Effector memory CD8-positive, alpha-beta T cell (primary cell): ENCODE results near the gene NAT16.

Source experiments
- ATAC-seq: fragments of 150-1000 bp; cut with Tn5 transposase; replicated peaks from 2 replicates; pipeline ENCODE4 v1.10.0; 2021; ENCODE audit warnings: mild to moderate bottlenecking, moderate library complexity
- DNase-seq, 3 experiments: peaks; one replicate each; pipeline ENCODE4 v3.0.0; 2021
- H3K27ac Mint-ChIP-seq, 2 donors: one replicate each; pipeline ENCODE4 v1.8.0; 2022; ENCODE audit warnings: mild to moderate bottlenecking in 2 of 2, mixed read lengths in 2 of 2, moderate library complexity in 2 of 2
- H3K27me3 Mint-ChIP-seq, 2 donors: one replicate each; pipeline ENCODE4 v1.8.0; 2022; ENCODE audit warnings: mixed read lengths in 2 of 2
- H3K36me3 Mint-ChIP-seq: one replicate; pipeline ENCODE4 v1.8.0; 2022; ENCODE audit warnings: mild to moderate bottlenecking, moderate library complexity, mixed read lengths; ENCODE audit not compliant: insufficient read depth
- H3K4me1 Mint-ChIP-seq, 2 donors: one replicate each; pipeline ENCODE4 v1.8.0; 2022; ENCODE audit warnings: low read depth in 2 of 2, mixed read lengths in 2 of 2
- H3K4me3 Mint-ChIP-seq, 2 donors: one replicate each; pipeline ENCODE4 v1.8.0; 2022; ENCODE audit warnings: mild to moderate bottlenecking in 2 of 2, mixed read lengths in 2 of 2, moderate library complexity in 2 of 2
- H3K9me3 Mint-ChIP-seq, 2 donors: one replicate each; pipeline ENCODE4 v1.8.0; 2022; ENCODE audit warnings: mixed read lengths in 2 of 2
- total RNA-seq, 9 experiments: gene quantifications; one replicate each; lab custom pipeline; 2026; lab: John Stamatoyannopoulos, UW

The NAT16 gene
- total RNA-seq, result 0 to 0.12 (median 0) reads per million in 9 experiments

DNA sequence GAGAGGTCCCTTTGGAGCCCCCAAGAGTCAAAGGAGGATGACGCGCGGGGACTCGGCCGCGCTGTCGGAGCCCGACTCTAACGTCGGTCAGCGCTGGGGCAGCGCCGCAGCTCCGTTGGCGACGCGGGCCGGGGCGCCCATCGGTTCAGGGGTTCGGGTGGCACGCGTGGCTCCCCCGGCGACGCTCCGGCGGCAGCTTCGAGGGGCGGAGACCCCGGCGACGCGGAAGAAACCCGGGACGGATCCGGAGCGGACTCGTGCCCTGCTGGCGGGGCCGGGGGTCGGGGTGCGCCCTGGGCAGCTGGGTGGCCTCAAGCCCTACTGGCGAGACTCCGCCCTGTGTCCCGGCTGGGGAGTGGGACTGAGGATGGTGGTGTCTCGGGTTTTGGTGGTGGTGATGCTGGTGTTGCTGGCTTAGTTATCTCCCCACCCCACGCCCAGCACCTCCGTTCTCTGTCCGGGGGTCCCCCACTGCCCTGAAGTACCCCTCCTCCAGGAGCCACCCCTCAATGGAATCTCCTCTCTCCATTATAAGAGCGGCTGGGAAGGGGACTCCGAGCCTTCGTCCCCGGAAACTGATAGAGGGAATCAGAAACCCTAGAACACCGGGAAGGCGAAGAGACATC lies at the start of gene NAT16:
Gene NAT16 (minus strand): TSS at position 164 of the 626 bp plus-strand sequence. CDS start 5,486 bp downstream, outside the sequence.
- H3K4me3 Mint-ChIP-seq, result peak within 1 kb of the TSS; percentile 44 to 53
- no peak for ATAC-seq
- no peaks in the 10 kb centered on the region for H3K9me3 Mint-ChIP-seq
- peaks cover 69 to 86% of the 10 kb centered on the region in 2 donors for H3K27me3 Mint-ChIP-seq
- H3K4me1 Mint-ChIP-seq, result peaks cover 5 to 8% of the 10 kb centered on the region in 2 donors
- H3K36me3 Mint-ChIP-seq, result peaks cover 3% of the 10 kb centered on the region
- H3K27ac Mint-ChIP-seq, result no peak within 1 kb of the TSS
- DNase-seq, result no peak

DNA sequence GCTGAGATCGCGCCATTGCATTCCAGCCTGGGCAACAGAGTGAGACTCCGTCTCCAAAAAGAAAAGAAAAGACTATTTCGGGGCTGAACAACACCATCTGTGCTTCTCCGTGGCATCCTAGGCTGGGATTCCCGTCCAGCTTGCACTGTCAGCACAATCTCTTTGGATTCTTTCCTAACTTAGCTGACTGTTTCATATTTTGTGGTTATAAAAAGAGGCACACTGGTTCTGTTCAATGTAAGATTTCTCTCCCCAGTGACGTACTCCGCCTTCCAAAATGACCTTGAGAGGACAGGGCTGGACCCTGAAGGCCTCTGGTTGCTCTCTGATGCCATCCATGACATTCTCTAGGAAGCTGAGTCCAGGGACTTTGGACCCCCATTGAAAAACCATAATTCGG lies 46.6 kb upstream of the NAT16 start:
- H3K27me3 Mint-ChIP-seq, result no peaks in the 10 kb centered on the region
- H3K4me1 Mint-ChIP-seq, result peaks cover 10 to 11% of the 10 kb centered on the region in 2 donors
- DNase-seq, result no peak
- H3K36me3 Mint-ChIP-seq, result peaks cover 65% of the 10 kb centered on the region
- H3K4me3 Mint-ChIP-seq, result no peak overlapping the region
- H3K9me3 Mint-ChIP-seq, result no peaks in the 10 kb centered on the region
- peak overlapping the region; percentile 32 to 44 for H3K27ac Mint-ChIP-seq
- ATAC-seq, result no peak

DNA sequence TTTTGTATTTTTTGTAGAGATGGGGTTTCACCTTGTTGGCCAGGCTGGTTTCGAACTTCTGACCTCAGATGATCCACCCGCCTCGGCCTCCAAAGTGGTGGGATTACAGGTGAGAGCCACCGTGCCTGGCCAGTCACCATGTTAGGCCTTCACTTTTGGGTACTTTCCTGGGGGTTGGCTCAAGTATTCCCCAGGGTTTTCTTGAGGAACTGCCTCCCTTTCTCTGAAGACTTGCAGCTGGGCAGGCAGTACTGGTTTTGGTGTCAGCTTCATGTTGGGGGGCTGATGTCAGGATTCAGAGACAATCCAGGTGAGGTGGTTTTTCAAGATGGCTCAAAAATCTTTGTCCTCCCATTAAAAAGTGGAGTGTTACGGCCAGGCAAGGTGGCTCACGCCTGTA lies 45.6 kb upstream of the NAT16 start:
- H3K27ac Mint-ChIP-seq, result no peak overlapping the region
- H3K4me1 Mint-ChIP-seq, result peaks cover 17 to 20% of the 10 kb centered on the region in 2 donors
- H3K27me3 Mint-ChIP-seq, result no peaks in the 10 kb centered on the region
- H3K36me3 Mint-ChIP-seq, result peaks cover 62% of the 10 kb centered on the region
- no peak for ATAC-seq
- no peaks in the 10 kb centered on the region for H3K9me3 Mint-ChIP-seq
- H3K4me3 Mint-ChIP-seq, result no peak overlapping the region
- no peak for DNase-seq

DNA sequence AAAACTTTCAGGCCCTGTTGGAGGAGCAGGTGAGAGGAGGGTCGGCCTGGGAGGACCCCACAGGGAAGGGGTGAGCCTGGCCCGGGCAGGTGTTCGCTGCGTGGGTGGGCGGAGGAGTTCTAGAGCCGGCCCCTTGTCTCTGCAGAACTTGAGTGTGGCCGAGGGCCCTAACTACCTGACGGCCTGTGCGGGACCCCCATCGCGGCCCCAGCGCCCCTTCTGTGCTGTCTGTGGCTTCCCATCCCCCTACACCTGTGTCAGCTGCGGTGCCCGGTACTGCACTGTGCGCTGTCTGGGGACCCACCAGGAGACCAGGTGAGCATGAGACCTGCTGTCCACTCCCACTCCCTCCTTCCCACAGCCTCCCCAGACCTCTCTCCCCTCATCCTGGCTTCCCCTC lies 43.4 kb upstream of the NAT16 start:
- no peak for ATAC-seq
- Mint-ChIP-seq H3K4me1 (peaks cover 27 to 33% of the 10 kb centered on the region in 2 donors), H3K4me3 (no peak overlapping the region), H3K27ac (no peak overlapping the region), H3K9me3 (no peaks in the 10 kb centered on the region), H3K36me3 (peaks cover 60% of the 10 kb centered on the region), H3K27me3 (no peaks in the 10 kb centered on the region)
- DNase-seq, result no peak

DNA sequence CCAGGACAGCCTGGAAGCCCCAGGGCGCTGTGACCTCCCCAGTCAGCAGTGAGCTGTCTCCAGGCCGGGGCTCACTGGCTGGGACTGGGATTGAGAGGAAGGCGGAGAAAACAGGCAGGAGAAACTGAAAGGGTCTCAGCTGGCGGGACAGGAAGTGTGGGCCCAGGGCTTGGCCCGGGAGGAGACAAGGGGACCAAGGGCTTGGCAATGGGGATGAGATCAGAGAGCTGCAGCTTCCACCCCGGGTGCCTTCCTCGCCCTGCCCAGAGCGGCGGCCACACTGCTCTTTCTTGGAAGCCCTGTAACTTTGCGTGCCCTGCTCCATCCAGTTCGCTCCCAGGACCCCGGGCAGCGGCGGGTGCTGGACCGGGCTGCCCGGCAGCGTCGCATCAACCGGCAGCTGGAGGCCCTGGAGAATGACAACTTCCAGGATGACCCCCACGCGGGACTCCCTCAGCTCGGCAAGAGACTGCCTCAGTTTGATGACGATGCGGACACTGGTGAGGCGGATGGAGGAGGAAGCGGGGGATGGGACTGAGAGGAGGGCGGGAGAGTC lies 42.3 kb upstream of the NAT16 start:
- H3K27ac Mint-ChIP-seq, result peak overlapping the region in 1 of 2 donors; percentile 78
- no peak overlapping the region for H3K4me3 Mint-ChIP-seq
- peaks cover 60% of the 10 kb centered on the region for H3K36me3 Mint-ChIP-seq
- DNase-seq (no peak), ATAC-seq (no peak)
- H3K9me3 Mint-ChIP-seq, result no peaks in the 10 kb centered on the region
- peaks cover 32 to 39% of the 10 kb centered on the region in 2 donors for H3K4me1 Mint-ChIP-seq
- H3K27me3 Mint-ChIP-seq, result no peaks in the 10 kb centered on the region

DNA sequence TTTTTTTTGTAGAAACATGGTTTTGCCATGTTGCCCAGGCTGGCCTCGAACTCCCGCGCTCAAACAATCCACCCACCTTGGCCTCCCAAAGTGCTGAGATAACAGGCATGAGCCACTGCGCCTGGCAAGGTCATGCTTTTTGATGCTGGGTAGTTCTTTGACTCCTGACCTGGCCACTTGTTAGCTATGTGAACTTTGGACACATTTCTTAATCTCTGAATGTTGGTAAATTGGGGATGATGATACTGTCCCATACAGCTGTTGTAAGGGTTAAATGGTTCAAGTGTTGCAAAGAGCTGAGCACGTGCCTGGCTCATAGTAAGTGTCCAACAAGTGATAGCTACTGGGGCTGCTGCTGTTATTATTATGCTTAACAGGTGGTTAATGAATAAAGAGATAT lies 40.2 kb upstream of the NAT16 start:
- DNase-seq (no peak), ATAC-seq (no peak)
- no peaks in the 10 kb centered on the region for H3K9me3 Mint-ChIP-seq
- peaks cover 56% of the 10 kb centered on the region for H3K36me3 Mint-ChIP-seq
- H3K4me3 Mint-ChIP-seq, result peak overlapping the region in 1 of 2 donors; percentile 33
- H3K27ac Mint-ChIP-seq, result peak overlapping the region in 1 of 2 donors; percentile 17
- H3K27me3 Mint-ChIP-seq, result no peaks in the 10 kb centered on the region
- peaks cover 44 to 46% of the 10 kb centered on the region in 2 donors for H3K4me1 Mint-ChIP-seq

DNA sequence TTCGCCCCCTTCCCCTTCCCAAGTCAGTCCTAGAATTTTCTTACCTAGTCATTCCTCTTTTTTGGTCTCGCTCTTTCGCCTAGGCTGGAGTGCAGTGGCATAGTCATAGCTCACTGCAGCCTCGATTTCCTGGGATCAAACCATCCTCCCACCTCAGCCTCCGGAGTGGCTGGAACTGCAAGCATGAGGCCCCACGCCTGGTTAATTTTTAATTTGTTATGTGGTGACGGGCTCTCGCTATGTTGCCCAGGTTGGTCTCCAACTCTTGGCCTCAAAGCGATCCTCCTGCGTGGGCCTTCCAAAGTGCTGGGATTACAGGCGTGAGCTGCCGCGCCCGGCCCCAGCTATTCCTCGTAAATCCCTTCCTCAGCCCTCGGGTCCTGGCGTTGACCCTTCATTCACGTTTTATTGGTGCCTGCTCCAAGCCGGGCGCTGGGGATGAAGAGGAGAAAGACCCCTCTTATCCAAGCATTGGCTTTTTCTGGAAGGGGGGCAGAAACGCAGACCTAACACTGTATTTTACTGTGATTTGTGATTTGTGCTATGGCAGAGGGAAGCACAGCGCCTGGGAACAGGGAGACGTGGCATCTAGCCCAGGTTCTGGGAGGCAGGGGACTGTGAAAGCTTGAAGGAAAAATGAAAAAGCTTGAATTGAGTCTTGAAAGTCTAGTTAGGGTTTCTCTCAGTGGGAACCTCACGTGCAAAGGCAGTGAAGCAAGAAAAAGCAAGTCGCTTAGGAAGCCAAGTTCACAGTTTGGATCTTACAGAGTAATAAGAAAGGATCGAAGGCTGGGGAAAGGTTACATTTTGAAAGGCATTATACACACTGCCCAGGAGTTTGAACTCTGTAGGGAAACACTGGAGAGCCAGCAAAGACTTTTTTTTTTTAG lies 38.4 kb upstream of the NAT16 start:
- Mint-ChIP-seq H3K36me3 (peaks cover 48% of the 10 kb centered on the region), H3K27ac (peak overlapping the region; percentile 98), H3K27me3 (no peaks in the 10 kb centered on the region), H3K9me3 (no peaks in the 10 kb centered on the region), H3K4me1 (peaks cover 44 to 46% of the 10 kb centered on the region in 2 donors), H3K4me3 (peak overlapping the region; percentile 95)
- ATAC-seq (no peak), DNase-seq (no peak)

DNA sequence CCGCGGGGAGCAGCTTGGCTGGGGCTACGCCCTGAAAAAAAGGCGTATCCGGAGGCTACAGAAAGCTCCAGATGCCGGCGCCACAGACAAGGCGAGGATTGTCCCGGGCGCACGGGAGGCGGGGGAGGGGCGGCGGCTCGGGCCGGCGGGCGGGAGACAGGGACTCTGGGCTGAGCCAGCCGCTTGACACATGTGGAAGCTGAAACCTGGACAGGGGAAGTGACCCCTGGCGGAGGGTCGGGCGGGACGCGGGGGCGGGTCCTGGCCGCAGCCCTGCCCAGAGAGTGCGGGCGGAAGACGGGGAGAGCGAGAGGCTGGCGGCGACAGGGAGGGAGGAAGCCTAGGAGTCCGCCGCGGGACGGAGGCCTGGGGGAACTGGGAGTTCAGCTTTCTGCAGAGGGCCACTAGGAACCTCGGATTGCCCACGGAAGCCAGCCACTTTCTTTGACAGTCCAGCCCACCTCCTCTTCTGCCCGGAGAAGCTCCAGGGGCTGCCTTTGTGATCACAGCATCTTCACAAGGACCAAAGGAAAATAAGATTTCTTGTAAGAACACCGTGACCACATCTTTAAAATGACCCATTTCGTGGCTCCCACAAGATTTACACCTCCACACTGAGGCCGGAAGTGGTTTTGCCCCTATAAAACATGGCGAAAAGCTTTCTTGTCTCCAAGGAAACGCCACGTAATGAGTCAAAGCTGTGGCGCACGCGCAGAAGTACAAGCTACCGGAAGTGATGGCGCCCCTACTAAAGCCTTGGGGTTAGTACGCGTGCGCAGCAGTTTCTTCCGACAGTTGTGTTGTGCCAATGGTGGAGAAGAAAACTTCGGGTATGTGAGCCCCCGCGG lies 37.5 kb upstream of the NAT16 start, which contains the start of the genes PLOD3 and ZNHIT1:
Gene PLOD3 (minus strand): TSS at position 194 of the 848 bp plus-strand sequence. CDS start 307 bp downstream, outside the sequence.
Gene ZNHIT1 (plus strand): TSS at position 778 of the 848 bp plus-strand sequence. CDS start 31 bp downstream, at position 809.
- ATAC-seq, result peak; percentile 85
- peaks cover 44 to 46% of the 10 kb centered on the region in 2 donors for H3K4me1 Mint-ChIP-seq
- no peaks in the 10 kb centered on the region for H3K9me3 Mint-ChIP-seq

DNA sequence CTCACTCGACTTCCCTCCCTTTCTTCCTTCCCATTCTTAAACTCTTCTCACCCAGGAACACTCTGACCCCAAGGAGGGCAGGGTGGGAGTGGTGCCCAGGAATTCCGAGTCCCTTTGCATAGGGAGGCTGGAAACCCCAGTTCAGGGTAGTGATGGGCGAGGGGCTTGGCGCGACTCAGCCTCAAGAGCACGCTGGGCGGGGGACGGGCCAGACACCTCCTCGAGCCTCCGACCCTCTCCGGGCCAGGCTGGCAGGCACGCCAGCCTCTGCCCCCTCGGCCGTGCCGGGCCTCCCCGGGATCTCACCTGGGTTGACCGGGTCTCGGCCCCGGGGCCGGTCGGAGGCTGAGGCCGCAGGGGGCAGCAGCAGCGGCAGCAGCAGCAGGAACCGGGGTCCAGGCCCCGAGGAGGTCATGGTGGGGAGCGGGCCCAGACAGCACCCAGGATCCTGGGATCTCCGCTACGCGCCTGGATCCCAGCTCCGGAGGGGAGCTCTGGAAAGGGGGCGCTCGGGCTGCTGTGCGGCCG lies 36.8 kb upstream of the NAT16 start:
- no peak for ATAC-seq
- peaks cover 39% of the 10 kb centered on the region for H3K36me3 Mint-ChIP-seq
- peak overlapping the region; percentile 65 to 98 for H3K27ac Mint-ChIP-seq
- H3K27me3 Mint-ChIP-seq, result no peaks in the 10 kb centered on the region
- H3K4me1 Mint-ChIP-seq, result peaks cover 41 to 42% of the 10 kb centered on the region in 2 donors
- no peaks in the 10 kb centered on the region for H3K9me3 Mint-ChIP-seq
- peak in 1 of 3 experiments; percentile 10 for DNase-seq
- peak overlapping the region; percentile 95 for H3K4me3 Mint-ChIP-seq

More for the DNA sequence above, 37.5 kb upstream of the NAT16 start, which contains the start of the genes PLOD3 and ZNHIT1:
- peak; percentile 93 to 96 (median 94) for DNase-seq
- Mint-ChIP-seq H3K4me3 (peak within 1 kb of the TSS; percentile 95), H3K36me3 (peaks cover 43% of the 10 kb centered on the region), H3K27ac (peak within 1 kb of the TSS; percentile 98), H3K27me3 (no peaks in the 10 kb centered on the region)

DNA sequence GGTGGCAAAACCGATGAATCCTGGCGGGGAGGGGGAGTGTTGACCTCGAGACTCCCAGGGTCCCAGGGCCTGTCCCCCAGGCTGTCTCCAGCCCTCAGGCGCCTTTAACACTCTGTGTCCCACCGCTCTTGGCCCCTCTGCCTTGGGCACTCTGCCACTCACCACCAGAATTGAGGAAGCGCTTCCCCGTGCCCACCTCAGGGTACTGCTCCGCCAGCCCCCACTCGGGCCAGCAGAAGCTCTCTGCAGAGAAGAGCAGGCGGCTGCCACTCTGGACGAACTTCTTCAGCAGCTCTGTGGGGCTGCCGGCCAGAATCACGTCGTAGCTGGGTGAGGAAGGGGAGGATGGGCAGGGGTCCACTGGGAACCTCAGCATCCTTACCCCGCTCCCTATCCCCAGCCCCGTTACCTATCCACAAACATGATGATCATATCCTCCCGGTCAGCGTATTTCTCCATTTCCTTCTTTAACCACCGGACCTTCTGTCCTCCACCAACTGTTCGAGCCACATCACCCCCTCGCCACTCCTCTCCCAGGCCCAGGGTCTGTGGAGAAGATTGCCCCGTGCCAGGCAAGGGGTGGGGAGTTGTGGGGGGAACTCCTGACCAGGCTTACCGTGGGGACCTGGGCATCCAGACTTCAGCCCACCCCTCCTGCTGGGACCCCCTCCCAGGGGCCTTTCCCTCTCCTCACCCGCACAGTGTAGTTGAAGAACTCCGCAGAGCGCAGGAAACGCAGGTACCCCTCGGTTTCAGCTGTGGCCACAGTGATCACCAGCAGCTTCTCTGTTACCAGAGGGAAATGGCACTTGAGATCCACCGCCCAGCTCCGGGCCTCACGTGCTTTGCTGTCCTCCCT lies 36.1 kb upstream of the NAT16 start:
- peaks cover 34 to 35% of the 10 kb centered on the region in 2 donors for H3K4me1 Mint-ChIP-seq
- H3K27me3 Mint-ChIP-seq, result no peaks in the 10 kb centered on the region
- DNase-seq (no peak), ATAC-seq (no peak)
- peak overlapping the region; percentile 65 to 98 for H3K27ac Mint-ChIP-seq
- H3K4me3 Mint-ChIP-seq, result peak overlapping the region; percentile 95
- peaks cover 35% of the 10 kb centered on the region for H3K36me3 Mint-ChIP-seq
- no peaks in the 10 kb centered on the region for H3K9me3 Mint-ChIP-seq

DNA sequence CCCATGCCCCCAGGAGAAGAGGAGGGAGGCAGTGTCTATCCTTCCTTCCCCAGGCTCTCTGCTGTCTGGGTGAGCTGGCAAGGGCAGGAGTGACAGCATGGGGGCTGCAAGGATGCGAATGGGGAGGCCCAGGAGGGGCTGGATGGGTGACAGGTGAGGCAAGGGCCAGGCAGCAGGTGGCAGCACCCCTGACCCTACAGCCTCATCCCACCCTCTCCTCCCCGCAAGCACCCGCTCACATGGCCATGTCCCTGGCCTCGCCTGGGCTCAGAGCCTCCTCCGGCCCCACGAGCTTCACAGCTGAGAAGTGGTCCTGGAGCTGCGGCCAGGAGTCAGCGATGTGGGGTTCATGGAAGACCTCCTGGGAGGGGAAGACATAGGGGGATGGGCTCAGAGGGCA lies 31.9 kb upstream of the NAT16 start:
- Mint-ChIP-seq H3K9me3 (no peaks in the 10 kb centered on the region), H3K4me3 (no peak overlapping the region), H3K27me3 (no peaks in the 10 kb centered on the region), H3K36me3 (peaks cover 35% of the 10 kb centered on the region), H3K27ac (no peak overlapping the region), H3K4me1 (peaks cover 7 to 11% of the 10 kb centered on the region in 2 donors)
- DNase-seq (no peak), ATAC-seq (no peak)

DNA sequence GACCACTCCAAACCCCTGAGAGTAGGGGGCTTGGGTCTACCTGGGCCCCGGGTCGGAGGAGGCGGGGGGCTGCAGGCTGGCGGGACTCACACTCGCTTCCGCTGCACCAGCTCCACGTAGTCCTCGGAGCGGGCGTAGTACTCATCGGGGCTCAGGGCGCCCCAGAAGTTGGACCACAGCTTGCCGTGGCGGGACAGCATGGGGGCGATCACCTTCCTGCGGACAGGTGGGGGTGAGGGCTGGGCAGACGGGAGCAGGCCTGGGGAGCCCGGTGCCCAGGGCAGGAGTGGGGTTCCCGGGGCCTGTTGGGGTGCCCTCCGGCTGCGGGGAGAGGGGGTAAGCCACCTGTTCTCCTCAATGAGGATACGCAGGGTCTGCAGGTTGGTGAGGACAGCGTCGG lies 31.4 kb upstream of the NAT16 start:
- peaks cover 5 to 7% of the 10 kb centered on the region in 2 donors for H3K4me1 Mint-ChIP-seq
- no peak for ATAC-seq
- H3K9me3 Mint-ChIP-seq, result no peaks in the 10 kb centered on the region
- peaks cover 33% of the 10 kb centered on the region for H3K36me3 Mint-ChIP-seq
- no peaks in the 10 kb centered on the region for H3K27me3 Mint-ChIP-seq
- no peak for DNase-seq
- H3K27ac Mint-ChIP-seq, result no peak overlapping the region
- no peak overlapping the region for H3K4me3 Mint-ChIP-seq
